ENCODE results near the gene ITGA1. TPM values are rescaled to one million over a fixed set of nuclear protein-coding genes. Genes with fewer than 3 reads are reported as not detected.
A peak's percentile ranks its signal among the peaks of the same experiment; 100 is the strongest.

The ITGA1 gene
- total and polyA plus RNA-seq, 2 of the 13 experiments (the other 11 are each of a cell fraction or from before 2014, with no cell fraction given): 23.1 to 28.6 TPM

DNA sequence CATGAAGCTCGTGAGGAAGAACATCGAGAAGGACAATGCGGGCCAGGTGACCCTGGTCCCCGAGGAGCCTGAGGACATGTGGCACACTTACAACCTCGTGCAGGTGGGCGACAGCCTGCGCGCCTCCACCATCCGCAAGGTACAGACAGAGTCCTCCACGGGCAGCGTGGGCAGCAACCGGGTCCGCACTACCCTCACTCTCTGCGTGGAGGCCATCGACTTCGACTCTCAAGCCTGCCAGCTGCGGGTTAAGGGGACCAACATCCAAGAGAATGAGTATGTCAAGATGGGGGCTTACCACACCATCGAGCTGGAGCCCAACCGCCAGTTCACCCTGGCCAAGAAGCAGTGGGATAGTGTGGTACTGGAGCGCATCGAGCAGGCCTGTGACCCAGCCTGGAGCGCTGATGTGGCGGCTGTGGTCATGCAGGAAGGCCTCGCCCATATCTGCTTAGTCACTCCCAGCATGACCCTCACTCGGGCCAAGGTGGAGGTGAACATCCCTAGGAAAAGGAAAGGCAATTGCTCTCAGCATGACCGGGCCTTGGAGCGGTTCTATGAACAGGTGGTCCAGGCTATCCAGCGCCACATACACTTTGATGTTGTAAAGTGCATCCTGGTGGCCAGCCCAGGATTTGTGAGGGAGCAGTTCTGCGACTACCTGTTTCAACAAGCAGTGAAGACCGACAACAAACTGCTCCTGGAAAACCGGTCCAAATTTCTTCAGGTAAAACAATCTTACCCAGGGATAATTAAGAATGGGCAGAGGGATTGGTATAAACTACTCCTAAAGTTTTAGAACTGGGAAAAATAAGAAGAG lies 12.9 kb downstream of the ITGA1 start:
- H3K4me3 ChIP-seq (replicated peaks in 1 of 3; ENCODE audit: insufficient read depth in 1 of 3, low read depth in 2 of 3, low read length in 3 of 3): peak overlapping the region; percentile 66 to 86 (median 70)
- WGBS (ENCODE audit: low lambda C conversion rate): 1% methylated on average over 10 of the region's 31 CpGs
- CTCF ChIA-PET (ENCODE audit: low intra/inter-chr PET ratio, low total read pairs): no interaction called here
- H3K4me2 ChIP-seq (ENCODE audit: low read depth, low read length): peak overlapping the region; percentile 94
- H3K9ac ChIP-seq (ENCODE audit: insufficient read depth, low read depth, low read length): peak overlapping the region; percentile 86
- no peaks in the 10 kb centered on the region for H3K9me3 ChIP-seq (ENCODE audit: low read length)
- H3K27me3 ChIP-seq (ENCODE audit: control insufficient read depth in 1 of 2, insufficient read depth in 2 of 2, low read length in 2 of 2): no peaks in the 10 kb centered on the region; a peak in 1 of 5 replicates
- BruUV-seq (replicated peaks): TSS peak; percentile 55
- POLR2A ChIA-PET: interaction anchor here (1.7 to 3.9 kb wide), 2 partner anchors 11 to 109 kb away, joined by 3 to 79 read pairs; partner anchors contain the start of genes ITGA1 and PELO
- H4K20me1 ChIP-seq (ENCODE audit: insufficient read depth, low read length): peaks cover 37% of the 10 kb centered on the region
- DNase-seq (ENCODE audit: low spot score): peak; percentile 69
- H3K79me2 ChIP-seq (ENCODE audit: insufficient read depth, low read length): peaks cover 97% of the 10 kb centered on the region
- H3K36me3 ChIP-seq (replicated peaks in 1 of 2; ENCODE audit: control insufficient read depth in 1 of 2, insufficient read depth in 2 of 2, low read length in 2 of 2): peaks cover 0 to 17% of the 10 kb centered on the region in 2 experiments; a peak in 2 of 5 replicates
- in situ Hi-C loops (cut with HindIII; ENCODE audit: extremely low pct_ligation_motif_present, low pct_unique_long_range_greater_than_20kb): no loop called here
- ATAC-seq: peak; percentile 85
- H3K27ac ChIP-seq (ENCODE audit: extremely low read length, insufficient read depth, low read length): peak overlapping the region; percentile 88
- no peak for FAIRE-seq
- peaks cover 73% of the 10 kb centered on the region for H3K4me1 ChIP-seq (ENCODE audit: insufficient read depth, low read length)
- intact Hi-C loops (cut with micrococcal nuclease; ENCODE audit: unreplicated experiment): loop anchor here (1.0 to 2.0 kb wide), 2 partner anchors 9 to 14 kb away; partner anchors contain the start of genes ITGA1 and PELO
- H2AFZ ChIP-seq (ENCODE audit: low read length): no peak overlapping the region
- TF ChIP-seq ZFP37 (CRISPR knock-in tag; IDR thresholded peaks at IDR 0.05; ENCODE audit: borderline replicate concordance) (peak; percentile 73; the same call in 1 of the 2 replicates), ZSCAN22 (CRISPR knock-in tag; IDR thresholded peaks at IDR 0.05) (0 out of 2 replicates have a peak, but pooled peaks have one; percentile 47), NR2F2 (IDR thresholded peaks at IDR 0.05; ENCODE audit: borderline replicate concordance, low read depth) (no peak), ZNF616 (CRISPR knock-in tag; IDR thresholded peaks at IDR 0.05; ENCODE audit: low read depth) (no peak), ZNF724P (CRISPR knock-in tag; IDR thresholded peaks at IDR 0.05; ENCODE audit: borderline replicate concordance) (peak; percentile 11; the same call in 1 of the 2 replicates), ZNF776 (CRISPR knock-in tag; IDR thresholded peaks at IDR 0.05) (peak; percentile 82; the same call in 1 of the 2 replicates), MLLT10 (CRISPR knock-in tag; IDR thresholded peaks at IDR 0.05) (no peak), ZNF24 (IDR thresholded peaks at IDR 0.05) (no peak), ZKSCAN5 (CRISPR knock-in tag; IDR thresholded peaks at IDR 0.05) (0 out of 2 replicates have a peak, but pooled peaks have one; percentile 32), ZNF143 (CRISPR knock-in tag; IDR thresholded peaks at IDR 0.05) (0 out of 2 replicates have a peak, but pooled peaks have one; percentile 47), HNF1B (CRISPR knock-in tag; IDR thresholded peaks at IDR 0.05) (0 out of 2 replicates have a peak, but pooled peaks have one; percentile 20), NR2C2 (CRISPR knock-in tag; IDR thresholded peaks at IDR 0.05; ENCODE audit: borderline replicate concordance) (peak; percentile 19; the same call in 1 of the 2 replicates), ZNF768 (CRISPR knock-in tag; IDR thresholded peaks at IDR 0.05) (no peak), ZBTB39 (CRISPR knock-in tag; IDR thresholded peaks at IDR 0.05) (peak; percentile 61; the same call in 1 of the 2 replicates), KDM1A (CRISPR knock-in tag; IDR thresholded peaks at IDR 0.05) (no peak), CEBPG (CRISPR knock-in tag; IDR thresholded peaks at IDR 0.05) (no peak), YY1 (IDR thresholded peaks at IDR 0.05; ENCODE audit: insufficient read depth, insufficient replicate concordance, low read depth, low read length) (no peak)
- TF ChIP-seq, protein P1, sequence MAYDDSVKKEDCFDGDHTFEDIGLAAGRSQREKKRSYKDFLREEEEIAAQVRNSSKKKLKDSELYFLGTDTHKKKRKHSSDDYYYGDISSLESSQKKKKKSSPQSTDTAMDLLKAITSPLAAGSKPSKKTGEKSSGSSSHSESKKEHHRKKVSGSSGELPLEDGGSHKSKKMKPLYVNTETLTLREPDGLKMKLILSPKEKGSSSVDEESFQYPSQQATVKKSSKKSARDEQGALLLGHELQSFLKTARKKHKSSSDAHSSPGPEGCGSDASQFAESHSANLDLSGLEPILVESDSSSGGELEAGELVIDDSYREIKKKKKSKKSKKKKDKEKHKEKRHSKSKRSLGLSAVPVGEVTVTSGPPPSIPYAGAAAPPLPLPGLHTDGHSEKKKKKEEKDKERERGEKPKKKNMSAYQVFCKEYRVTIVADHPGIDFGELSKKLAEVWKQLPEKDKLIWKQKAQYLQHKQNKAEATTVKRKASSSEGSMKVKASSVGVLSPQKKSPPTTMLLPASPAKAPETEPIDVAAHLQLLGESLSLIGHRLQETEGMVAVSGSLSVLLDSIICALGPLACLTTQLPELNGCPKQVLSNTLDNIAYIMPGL (CRISPR knock-in tag; IDR thresholded peaks at IDR 0.05; ENCODE audit: borderline replicate concordance in 1 of 2, low read depth in 1 of 2): peak in 1 of 2 experiments; percentile 49; a peak in 2 of 4 replicates

All from HepG2 (cell line).